K562 (cell line): Measurements from ENCODE around the gene CSAG1. TPM values are rescaled to one million over a fixed set of nuclear protein-coding genes. Genes with fewer than 3 reads are reported as not detected.

Source experiments
- CBFB ChIP-seq: sonication (generic); formaldehyde crosslinking; IDR thresholded peaks from 2 replicates; pipeline ENCODE4 v1.4.0; 2020; ENCODE audit warnings: mild to moderate bottlenecking, missing genetic modification reagents
- CBX3 ChIP-seq, 2 experiments: IDR thresholded peaks; 1 replicate in 1 of 2; 2 replicates in 1 of 2; pipeline ENCODE4 v1.6.1; 2012; ENCODE audit warnings: inconsistent platforms in 2 of 2, low read length in 2 of 2, borderline replicate concordance in 1 of 2, control low read depth in 1 of 2
- CXXC5 ChIP-seq: fragments of 250-450 bp; sonication (Bioruptor Pico); IDR thresholded peaks from 2 replicates; pipeline ENCODE4 v1.8.0; 2022; ENCODE audit warnings: inconsistent platforms, mild to moderate bottlenecking, moderate library complexity
- ETV1 ChIP-seq: fragments of 450-650 bp; conservative IDR thresholded peaks from 2 replicates; pipeline ENCODE4 v1.6.1; 2016; ENCODE audit warnings: missing genetic modification characterization, control low read depth, low read depth, missing compliant biosample characterization
- MYBL2 ChIP-seq, 2 experiments: fragments of 450-650 bp in 1 of 2; sonication (generic) in 1 of 2; formaldehyde crosslinking in 1 of 2; IDR thresholded peaks; 2 replicates each; pipeline versions ENCODE4 v1.6.1 to v1.8.1; 2017 to 2022; ENCODE audit warnings: borderline replicate concordance in 1 of 2, inconsistent platforms in 1 of 2, low read depth in 1 of 2, mild to moderate bottlenecking in 1 of 2, missing genetic modification reagents in 1 of 2, moderate library complexity in 1 of 2
- NUFIP1 ChIP-seq: fragments of 450-650 bp; IDR thresholded peaks from 2 replicates; pipeline ENCODE4 v1.6.1; 2018; ENCODE audit not compliant: partially characterized antibody
- PHB2 ChIP-seq: fragments of 450-650 bp; IDR thresholded peaks from 2 replicates; pipeline ENCODE4 v1.6.1; 2017; ENCODE audit warnings: low read depth
- POLR3G ChIP-seq: IDR thresholded peaks from 2 replicates; pipeline ENCODE4 v1.6.1; 2011; ENCODE audit not compliant: insufficient read length, insufficient replicate concordance; ENCODE audit errors: extremely low read depth
- RBFOX2 ChIP-seq: fragments of 200-400 bp; formaldehyde crosslinking; IDR thresholded peaks from 2 replicates; pipeline ENCODE4 v1.6.1; 2017; ENCODE audit warnings: low read depth, mild to moderate bottlenecking, low read length, moderate library complexity
- SIX5 ChIP-seq, 2 experiments: IDR thresholded peaks; 2 replicates each; pipeline ENCODE4 v1.6.1; 2011; ENCODE audit warnings: low read length in 2 of 2, borderline replicate concordance in 1 of 2, low read depth in 1 of 2, mild to moderate bottlenecking in 1 of 2, moderate library complexity in 1 of 2; ENCODE audit not compliant: insufficient read depth in 1 of 2
- TAF1 ChIP-seq: IDR thresholded peaks from 2 replicates; pipeline ENCODE4 v1.6.1; 2011; ENCODE audit warnings: mild to moderate bottlenecking, low read length, moderate library complexity; ENCODE audit not compliant: insufficient read depth, control insufficient read depth, severe bottlenecking; ENCODE audit errors: extremely low read depth
- THAP12 ChIP-seq: fragments of 250-450 bp; sonication (Bioruptor Pico); IDR thresholded peaks from 2 replicates; pipeline ENCODE4 v1.9.0; 2021; ENCODE audit warnings: mild to moderate bottlenecking, inconsistent platforms
- WHSC1 ChIP-seq: IDR thresholded peaks from one replicate; pipeline ENCODE4 v1.6.1; 2012; ENCODE audit warnings: low read length, control low read depth, inconsistent platforms
- ZBED1 ChIP-seq: IDR thresholded peaks from 2 replicates; pipeline ENCODE4 v1.6.1; 2014
- ZFP1 ChIP-seq: fragments of 450-650 bp; formaldehyde crosslinking; IDR thresholded peaks from 2 replicates; pipeline ENCODE4 v1.4.0; 2020; ENCODE audit warnings: mild to moderate bottlenecking, mixed read lengths
- ZNF217 ChIP-seq: sonication (generic); formaldehyde crosslinking; IDR thresholded peaks from 2 replicates; pipeline ENCODE4 v1.8.0; 2022; ENCODE audit warnings: mild to moderate bottlenecking, missing genetic modification reagents
- ZNF23 ChIP-seq: fragments of 250-450 bp; sonication (Bioruptor Pico); IDR thresholded peaks from 2 replicates; pipeline ENCODE4 v1.4.0; 2020; ENCODE audit warnings: mild to moderate bottlenecking
- ZNF444 ChIP-seq: fragments of 250-450 bp; sonication (Bioruptor Pico); IDR thresholded peaks from 2 replicates; pipeline ENCODE4 v1.4.0; 2020; ENCODE audit warnings: mild to moderate bottlenecking, moderate library complexity
- polyA plus RNA-seq, 8 experiments: library from polyadenylated mRNA; depleted of rRNA in 4 of 8; stranded (reverse) in 5 of 8; unstranded in 3 of 8; fragments of >200 nt; fragmentation: Nextera tagmentation in 2 of 8; fragmentation: Illumina TruSeq in 1 of 8; extraction: Ambion mirVana in 2 of 8; extraction: Trizol in 1 of 8; gene quantifications; 2 replicates each; pipeline versions ENCODE4 v1.2.1 to v1.2.3, GENCODE V29; 2011 to 2014; ENCODE audit warnings: inconsistent platforms in 1 of 8, missing spikeins in 1 of 8
- total RNA-seq, 7 experiments: library from RNA; depleted of rRNA in 6 of 7; stranded (reverse); fragments of >200 nt in 6 of 7; fragmentation: Illumina TruSeq in 2 of 7; extraction: Trizol in 2 of 7; gene quantifications; 2 replicates each; pipeline versions ENCODE4 v1.2.1 to v1.2.3, GENCODE V29; 2011 to 2021; ENCODE audit warnings: low replicate concordance in 1 of 7
- TF ChIP-seq, protein P1 (sequence below): fragments of 450-650 bp; IDR thresholded peaks from 2 replicates; pipeline ENCODE4 v1.6.1; 2016; ENCODE audit warnings: antibody characterized with exemption
- TF ChIP-seq, protein P2 (sequence below): fragments of 450-650 bp; IDR thresholded peaks from 2 replicates; pipeline ENCODE4 v1.6.1; 2016; ENCODE audit warnings: mild to moderate bottlenecking
- TF ChIP-seq, protein P3 (sequence below): fragments of 450-650 bp; formaldehyde crosslinking; IDR thresholded peaks from 2 replicates; pipeline ENCODE4 v1.4.0; 2020; ENCODE audit warnings: mild to moderate bottlenecking

The CSAG1 gene
- total and polyA plus RNA-seq, 9 of the 15 experiments (the other 6 are each of a cell fraction or from before 2014, with no cell fraction given) = 43.1 to 170 (median 62.1) TPM

DNA sequence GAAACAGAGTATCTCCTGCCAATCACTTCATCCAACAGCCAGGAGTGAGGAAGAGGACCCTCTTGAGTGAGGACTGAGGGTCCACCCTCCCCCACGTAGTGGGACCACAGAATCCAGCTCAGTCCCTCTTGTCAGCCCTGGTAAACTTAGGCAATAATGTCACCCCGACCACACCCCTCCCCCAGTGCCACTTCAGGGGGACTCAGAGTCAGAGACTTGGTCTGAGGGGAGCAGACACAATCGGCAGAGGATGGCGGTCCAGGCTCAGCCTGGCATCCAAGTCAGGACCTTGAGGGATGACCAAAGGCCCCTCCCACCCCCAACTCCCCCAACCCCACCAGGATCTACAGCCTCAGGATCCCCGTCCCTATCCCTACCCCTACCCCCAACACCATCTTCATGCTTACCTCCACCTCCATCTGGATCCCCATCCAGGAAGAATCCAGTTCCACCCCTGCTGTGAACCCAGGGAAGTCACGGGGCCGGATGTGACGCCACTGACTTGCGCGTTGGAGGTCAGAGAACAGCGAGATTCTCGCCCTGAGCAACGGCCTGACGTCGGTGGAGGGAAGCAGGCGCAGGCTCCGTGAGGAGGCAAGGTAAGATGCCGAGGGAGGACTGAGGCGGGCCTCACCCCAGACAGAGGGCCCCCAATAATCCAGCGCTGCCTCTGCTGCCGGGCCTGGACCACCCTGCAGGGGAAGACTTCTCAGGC is at the start of gene CSAG1, which contains the start of gene MAGEA12 (continued):
- TF ChIP-seq POLR3G (no peak), SIX5 (IDR thresholded peaks at IDR 0.05; ENCODE audit: borderline replicate concordance in 1 of 2, insufficient read depth in 1 of 2, low read depth in 1 of 2, low read length in 2 of 2) (peak in 1 of 2 experiments; percentile 12; a peak in 1 of 4 replicates), ZFP1 (no peak), ETV1 (tag) (peak; percentile 78), ZNF444 (CRISPR knock-in tag) (no peak), CBX3 (IDR thresholded peaks at IDR 0.05; ENCODE audit: borderline replicate concordance in 1 of 2, low read length in 2 of 2) (no peak), THAP12 (CRISPR knock-in tag) (no peak), MYBL2 (IDR thresholded peaks at IDR 0.05; ENCODE audit: low read depth) (no peak), MYBL2 (CRISPR knock-in tag; IDR thresholded peaks at IDR 0.05; ENCODE audit: borderline replicate concordance) (no peak), ZBED1 (no peak), TAF1 (peak; percentile 79), WHSC1 (no peak), CBFB (CRISPR knock-in tag) (no peak), ZNF217 (no peak), ZNF23 (CRISPR knock-in tag) (no peak), CXXC5 (CRISPR knock-in tag) (peak; percentile 25; the same call in 1 of the 2 replicates), NUFIP1 (no peak), PHB2 (no peak), RBFOX2 (peak; percentile 71)
- TF ChIP-seq, protein P1, sequence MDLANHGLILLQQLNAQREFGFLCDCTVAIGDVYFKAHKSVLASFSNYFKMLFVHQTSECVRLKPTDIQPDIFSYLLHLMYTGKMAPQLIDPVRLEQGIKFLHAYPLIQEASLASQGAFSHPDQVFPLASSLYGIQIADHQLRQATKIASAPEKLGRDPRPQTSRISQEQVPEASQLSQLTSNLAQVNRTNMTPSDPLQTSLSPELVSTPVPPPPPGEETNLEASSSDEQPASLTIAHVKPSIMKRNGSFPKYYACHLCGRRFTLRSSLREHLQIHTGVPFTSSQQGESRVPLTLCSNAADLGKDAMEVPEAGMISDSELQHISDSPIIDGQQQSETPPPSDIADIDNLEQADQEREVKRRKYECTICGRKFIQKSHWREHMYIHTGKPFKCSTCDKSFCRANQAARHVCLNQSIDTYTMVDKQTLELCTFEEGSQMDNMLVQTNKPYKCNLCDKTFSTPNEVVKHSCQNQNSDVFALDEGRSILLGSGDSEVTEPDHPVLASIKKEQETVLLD = no peak
- TF ChIP-seq, protein P2, sequence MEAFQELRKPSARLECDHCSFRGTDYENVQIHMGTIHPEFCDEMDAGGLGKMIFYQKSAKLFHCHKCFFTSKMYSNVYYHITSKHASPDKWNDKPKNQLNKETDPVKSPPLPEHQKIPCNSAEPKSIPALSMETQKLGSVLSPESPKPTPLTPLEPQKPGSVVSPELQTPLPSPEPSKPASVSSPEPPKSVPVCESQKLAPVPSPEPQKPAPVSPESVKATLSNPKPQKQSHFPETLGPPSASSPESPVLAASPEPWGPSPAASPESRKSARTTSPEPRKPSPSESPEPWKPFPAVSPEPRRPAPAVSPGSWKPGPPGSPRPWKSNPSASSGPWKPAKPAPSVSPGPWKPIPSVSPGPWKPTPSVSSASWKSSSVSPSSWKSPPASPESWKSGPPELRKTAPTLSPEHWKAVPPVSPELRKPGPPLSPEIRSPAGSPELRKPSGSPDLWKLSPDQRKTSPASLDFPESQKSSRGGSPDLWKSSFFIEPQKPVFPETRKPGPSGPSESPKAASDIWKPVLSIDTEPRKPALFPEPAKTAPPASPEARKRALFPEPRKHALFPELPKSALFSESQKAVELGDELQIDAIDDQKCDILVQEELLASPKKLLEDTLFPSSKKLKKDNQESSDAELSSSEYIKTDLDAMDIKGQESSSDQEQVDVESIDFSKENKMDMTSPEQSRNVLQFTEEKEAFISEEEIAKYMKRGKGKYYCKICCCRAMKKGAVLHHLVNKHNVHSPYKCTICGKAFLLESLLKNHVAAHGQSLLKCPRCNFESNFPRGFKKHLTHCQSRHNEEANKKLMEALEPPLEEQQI = no peak
- TF ChIP-seq, protein P3, sequence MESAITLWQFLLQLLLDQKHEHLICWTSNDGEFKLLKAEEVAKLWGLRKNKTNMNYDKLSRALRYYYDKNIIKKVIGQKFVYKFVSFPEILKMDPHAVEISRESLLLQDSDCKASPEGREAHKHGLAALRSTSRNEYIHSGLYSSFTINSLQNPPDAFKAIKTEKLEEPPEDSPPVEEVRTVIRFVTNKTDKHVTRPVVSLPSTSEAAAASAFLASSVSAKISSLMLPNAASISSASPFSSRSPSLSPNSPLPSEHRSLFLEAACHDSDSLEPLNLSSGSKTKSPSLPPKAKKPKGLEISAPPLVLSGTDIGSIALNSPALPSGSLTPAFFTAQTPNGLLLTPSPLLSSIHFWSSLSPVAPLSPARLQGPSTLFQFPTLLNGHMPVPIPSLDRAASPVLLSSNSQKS (CRISPR knock-in tag) = no peak
